ENCODE measurements around the gene PHACTR3. TPM values are rescaled to one million over a fixed set of nuclear protein-coding genes. Genes with fewer than 3 reads are reported as not detected.

PHACTR3 gene
- total RNA-seq, 2 donors from 2014 or later = 6.4 to 6.9 TPM

DNA sequence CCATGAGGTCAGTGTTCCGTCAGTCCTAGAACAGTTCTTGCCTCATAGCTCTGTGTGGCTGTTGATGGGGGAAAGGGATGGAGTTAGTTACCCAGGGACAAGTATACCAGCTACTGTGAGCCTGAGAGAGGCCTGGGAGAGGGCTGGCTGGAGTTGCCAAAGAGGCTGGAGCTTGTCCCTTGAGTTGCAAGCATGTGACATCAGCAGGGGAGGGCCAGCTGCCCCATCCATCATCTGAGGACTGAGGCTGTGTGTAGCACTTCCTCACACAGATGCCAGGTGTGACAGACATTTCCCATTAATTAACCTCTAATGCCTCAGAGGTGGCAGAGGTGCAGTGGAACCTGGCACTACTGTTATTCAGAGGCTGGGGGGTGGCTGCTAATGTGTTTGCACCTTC lies 131.6 kb downstream of the PHACTR3 start:
- DNase-seq (no peak), ATAC-seq (peak; percentile 24 to 34)
- intact Hi-C loops (cut with DNase I) = no loop called here

DNA sequence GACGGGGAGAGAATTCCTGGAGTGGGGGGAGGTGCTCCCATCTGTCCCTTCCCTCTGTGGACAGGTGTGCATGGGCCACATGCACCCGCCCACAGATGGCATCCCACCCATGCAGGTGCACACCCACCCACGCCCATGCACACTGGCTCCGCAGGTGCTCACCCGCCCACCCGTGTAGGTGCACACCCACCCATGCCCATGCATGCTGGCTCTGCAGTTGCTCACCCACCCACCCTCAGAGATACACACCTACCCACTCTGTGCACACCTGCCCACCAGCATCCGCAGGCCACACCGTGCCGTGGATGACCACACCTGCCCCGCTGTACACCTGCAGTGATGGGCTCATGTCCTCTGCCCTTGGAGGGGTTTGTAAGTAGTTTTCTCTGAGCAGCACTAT lies 132.0 kb downstream of the PHACTR3 start:
- DNase-seq (no peak), ATAC-seq (no peak)
- intact Hi-C loops (cut with DNase I) = no loop called here

DNA sequence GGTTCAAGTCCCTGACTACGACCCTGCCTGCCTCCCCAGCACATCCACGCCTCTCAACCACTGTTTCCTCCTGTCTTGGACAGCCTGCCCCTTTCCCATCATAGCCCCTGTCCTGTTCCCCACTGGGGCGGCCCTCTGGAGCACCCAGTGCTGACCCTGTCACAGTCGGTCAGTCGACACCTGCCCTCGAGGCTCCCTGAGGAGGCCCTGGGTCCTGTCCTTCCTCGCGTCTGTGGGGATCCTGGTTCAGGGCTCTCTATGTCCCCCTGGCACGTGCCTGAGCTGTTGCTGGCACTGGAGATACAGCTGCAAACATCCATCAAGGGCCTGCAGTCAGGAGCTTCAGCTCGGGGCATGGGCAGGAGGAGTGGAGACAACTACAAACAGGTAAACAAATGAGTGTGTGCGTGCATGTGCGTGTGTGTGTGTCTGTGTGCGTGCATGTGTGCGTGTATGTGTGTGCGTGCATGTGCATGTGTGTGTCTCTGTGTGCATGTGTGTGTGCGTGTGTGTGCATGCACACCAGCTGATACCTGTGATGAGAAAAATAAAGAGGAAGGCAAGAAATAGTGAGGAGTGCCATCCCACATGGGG lies 132.8 kb downstream of the PHACTR3 start:
- no peak for ATAC-seq
- intact Hi-C loops (cut with DNase I) = no loop called here
- DNase-seq = no peak

DNA sequence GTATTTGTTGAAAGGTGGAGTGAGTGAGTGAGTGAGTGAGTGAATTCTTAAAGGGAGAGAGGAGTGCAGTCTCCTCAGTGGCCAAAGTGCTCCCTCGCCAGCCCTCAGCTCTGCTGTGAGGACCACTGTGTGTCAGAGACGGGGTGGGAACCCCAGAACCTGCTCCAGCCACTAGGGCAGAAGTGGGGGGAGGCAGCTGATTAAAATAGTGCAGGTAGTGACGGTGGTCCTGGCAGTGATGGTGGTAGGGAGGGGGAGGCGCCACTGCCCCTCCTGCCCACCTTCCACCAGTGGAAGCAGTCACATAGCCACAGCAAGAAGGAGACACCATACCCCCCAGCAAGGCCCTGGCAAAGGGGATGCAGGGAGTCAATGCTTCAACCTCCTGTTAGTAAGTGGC lies 133.5 kb downstream of the PHACTR3 start:
- intact Hi-C loops (cut with DNase I) = no loop called here
- DNase-seq = no peak
- no peak for ATAC-seq

DNA sequence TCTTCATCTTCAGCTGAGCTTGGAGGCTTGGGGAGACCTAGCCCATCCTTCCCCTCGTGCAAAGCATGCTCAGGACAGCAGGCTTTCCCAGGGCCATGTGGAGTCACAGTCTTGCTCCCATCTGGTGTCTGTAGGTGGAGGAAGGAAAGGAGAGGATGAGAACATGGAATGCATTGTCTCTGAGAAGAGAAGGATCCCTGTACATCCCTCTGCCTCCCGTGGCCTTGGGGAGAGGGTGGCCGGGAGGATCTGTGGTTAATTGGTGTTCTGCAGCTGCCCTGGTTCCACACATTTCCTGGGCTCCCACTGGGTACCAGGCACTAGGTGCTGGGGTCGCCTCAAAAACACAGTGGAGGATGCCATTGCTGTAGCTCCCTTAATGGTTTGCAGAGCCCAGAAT lies 134.5 kb downstream of the PHACTR3 start:
- no peak for ATAC-seq
- DNase-seq = no peak
- intact Hi-C loops (cut with DNase I) = no loop called here

DNA sequence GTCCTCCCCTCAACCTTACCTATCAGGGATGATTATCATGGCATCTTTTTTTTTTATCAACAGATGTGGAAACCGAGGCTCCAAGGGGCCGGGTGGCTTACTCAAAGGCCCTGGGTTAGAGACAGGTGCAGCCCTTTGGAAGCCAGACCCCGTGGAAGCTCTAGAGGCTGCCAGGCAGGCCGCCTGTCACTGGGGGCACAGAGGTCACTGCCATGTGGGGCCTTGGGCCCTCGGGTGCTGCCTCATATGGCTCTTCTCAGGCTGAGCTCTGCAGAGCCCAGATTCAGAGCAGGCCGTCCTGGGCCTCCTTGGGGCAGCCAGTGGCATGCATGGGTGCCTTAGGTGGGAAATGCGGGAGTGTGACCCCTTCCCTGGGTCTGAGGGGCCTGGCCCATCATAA lies 136.3 kb downstream of the PHACTR3 start:
- intact Hi-C loops (cut with DNase I) = no loop called here
- DNase-seq (no peak), ATAC-seq (no peak)

DNA sequence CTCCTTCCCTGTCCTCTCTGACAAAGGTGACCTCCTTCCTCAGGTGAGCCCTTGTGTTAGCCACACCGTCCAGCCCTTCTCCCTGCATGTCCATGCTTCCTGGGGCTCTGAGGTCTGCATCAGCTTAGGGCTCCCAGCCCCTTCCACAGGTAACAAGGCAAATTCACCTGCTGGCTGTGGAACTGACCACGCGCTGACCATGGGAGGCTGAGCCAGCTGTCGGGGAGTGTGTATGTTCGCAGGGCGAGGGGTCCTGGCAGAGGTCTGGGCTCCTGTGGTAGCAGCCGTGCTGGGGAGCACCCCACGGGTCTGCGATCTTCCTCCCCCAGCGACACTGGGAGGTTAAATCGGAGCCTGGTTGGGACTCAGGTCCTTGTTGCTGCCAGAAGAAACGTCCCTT lies 136.7 kb downstream of the PHACTR3 start:
- DNase-seq (no peak), ATAC-seq (no peak)
- intact Hi-C loops (cut with DNase I) = no loop called here

DNA sequence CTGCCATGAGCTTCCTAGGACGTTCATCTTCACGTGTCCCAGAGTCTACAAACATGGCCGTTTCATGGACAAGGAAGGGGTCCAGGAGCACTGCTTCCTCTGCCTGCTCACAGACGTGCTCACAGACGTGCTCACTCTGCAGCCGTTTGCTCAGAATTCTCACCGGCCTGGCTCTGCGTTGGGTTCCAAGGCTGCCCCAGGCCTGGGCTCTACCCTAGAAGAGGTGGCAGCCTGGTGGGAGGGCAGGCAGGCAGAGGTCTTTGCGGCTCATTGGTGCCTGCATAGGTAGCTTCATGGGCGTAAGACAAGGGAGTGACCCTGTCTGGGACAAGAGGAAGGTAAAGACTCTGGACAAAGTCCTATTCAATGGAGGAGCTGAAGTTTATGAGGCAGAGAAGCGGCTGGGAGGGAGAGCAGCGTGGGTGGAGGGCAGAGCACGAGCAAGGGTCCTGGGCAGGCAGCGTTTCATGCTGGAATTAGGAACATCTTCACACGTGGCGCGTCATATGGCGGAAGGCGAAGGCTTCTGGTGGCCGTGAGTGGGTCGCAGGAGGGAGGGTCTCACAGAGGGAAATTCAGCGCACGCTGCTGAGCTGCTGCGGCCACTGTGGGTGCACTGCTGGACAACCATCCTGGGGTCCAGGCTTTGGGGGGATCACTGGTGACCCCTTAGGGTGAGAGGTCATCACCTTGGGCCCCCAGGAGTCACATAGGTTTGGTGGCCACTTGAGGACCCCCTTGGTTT lies 138.2 kb downstream of the PHACTR3 start:
- DNase-seq (no peak), ATAC-seq (no peak)
- intact Hi-C loops (cut with DNase I) = no loop called here

DNA sequence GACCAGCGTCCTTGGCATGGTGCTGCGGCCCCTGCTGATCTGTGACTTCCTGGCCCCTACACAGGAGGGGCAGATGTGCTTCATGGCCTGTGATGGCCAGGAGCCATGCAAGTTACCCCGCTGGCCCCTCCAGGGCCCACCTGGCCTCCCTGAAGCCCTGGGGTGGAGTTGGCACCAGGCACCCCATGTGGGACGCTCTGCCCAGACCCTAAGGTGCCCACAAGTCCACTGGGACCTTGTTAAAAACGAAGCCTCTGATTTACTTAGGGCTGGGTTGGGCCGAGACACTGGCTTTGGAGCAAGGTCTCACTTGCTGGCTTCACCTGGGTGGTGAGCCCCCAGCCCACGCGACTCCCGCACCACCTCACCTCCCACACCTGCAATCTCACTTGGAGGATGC lies 139.0 kb downstream of the PHACTR3 start:
- DNase-seq (no peak), ATAC-seq (no peak)
- intact Hi-C loops (cut with DNase I) = no loop called here

DNA sequence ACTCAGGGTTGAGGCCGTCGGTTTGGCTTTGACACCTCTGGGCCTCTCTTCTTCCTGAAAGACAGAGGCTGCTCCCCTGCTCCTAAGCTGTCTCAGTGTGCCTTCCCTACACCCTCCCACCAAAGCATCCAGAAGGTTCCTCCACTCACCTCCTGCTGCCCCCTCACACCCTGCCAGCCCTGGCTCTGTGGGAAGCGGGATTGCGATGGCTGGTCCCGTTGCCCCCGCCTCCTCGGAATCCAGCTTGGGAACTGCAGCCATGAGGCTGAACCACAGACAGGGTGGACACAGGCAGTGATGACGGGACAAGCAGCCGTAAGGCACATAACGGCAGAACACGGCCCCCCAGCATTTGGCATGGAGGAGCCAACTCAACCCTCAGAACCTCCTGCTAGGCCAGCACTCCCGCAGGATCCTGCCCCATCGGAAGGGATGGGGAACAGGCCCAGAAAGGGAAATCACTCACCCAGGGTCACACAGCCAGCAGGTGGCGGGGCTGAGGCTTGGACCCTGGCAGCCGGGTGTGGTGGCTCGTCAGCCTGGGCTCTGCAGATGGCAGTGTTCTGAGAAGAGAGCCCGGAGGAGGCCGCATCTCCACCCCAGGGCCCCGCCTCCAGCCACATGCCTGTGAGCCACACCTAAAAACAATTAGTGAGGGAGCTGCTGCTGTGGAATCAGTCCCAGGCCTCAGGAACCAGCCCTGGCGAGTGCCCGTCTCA lies 139.6 kb downstream of the PHACTR3 start:
- intact Hi-C loops (cut with DNase I) = no loop called here
- DNase-seq (no peak), ATAC-seq (no peak)

DNA sequence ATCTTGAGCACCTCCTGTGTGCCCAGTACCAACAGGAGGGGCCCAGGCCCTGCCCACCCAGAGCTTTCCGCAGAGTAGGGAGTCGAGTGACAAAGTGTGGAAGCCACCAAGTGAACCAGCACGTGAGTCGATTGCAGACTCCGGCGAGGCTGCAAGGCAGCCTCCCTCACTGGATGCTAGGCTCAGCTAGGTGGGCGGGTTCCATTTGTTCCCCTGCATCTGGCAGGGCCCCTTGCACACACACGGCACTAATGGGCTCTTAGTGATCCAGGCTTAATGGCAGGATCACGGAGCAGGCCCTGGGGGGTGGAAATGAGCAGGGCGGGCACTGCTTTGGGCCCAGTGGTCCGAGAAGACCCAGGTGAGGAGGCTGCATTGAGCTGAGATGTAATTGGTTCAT lies 140.4 kb downstream of the PHACTR3 start:
- DNase-seq = no peak
- no peak for ATAC-seq
- intact Hi-C loops (cut with DNase I) = loop anchor here in 1 of 2 donors (5.0 kb wide), 1 partner anchor 147 kb away; no protein-coding TSS in a partner anchor

DNA sequence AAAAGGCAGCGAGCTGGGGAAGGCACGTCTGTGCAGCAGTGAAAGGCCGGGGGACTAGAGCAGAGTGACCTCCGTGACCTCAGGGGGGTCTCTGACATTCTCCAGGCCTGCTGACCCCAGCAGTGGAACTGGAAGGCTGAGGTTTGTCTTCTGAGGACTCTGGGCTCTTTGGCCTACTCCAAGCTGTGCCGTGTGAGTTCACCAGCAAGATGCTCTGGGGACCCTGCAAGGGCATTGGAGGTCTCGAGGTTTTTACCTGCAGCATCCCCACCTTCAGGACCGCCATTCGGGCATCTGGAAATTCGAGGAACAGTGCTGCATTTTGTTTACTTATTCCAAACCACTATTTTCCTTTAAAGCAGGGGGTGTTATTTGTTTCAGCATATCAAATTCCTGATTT lies 140.9 kb downstream of the PHACTR3 start:
- no peak for ATAC-seq
- DNase-seq = no peak
- intact Hi-C loops (cut with DNase I) = loop anchor here in 1 of 2 donors (5.0 kb wide), 1 partner anchor 148 kb away; no protein-coding TSS in a partner anchor

DNA sequence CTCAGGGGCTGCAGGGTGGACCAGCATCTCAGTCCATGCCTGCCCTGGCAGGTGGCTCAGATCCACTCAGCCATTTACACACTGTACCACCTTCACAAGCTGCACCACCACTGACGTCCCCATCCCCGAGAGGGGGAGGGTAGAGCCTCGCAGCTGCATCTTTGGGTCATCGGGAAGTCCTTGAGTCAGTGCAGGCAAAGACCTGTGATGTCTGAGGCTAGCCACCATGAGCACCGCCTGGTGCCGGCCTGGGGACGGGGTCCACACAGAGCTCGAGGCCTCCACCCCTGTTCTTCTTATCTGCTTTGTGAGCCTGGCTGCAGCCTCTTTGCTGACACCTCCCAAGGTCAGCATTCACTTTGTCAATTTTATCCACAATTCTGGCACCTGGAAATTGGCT lies 141.4 kb downstream of the PHACTR3 start:
- no peak for DNase-seq
- ATAC-seq = no peak
- intact Hi-C loops (cut with DNase I) = loop anchor here in 1 of 2 donors (5.0 kb wide), 1 partner anchor 148 kb away; no protein-coding TSS in a partner anchor

DNA sequence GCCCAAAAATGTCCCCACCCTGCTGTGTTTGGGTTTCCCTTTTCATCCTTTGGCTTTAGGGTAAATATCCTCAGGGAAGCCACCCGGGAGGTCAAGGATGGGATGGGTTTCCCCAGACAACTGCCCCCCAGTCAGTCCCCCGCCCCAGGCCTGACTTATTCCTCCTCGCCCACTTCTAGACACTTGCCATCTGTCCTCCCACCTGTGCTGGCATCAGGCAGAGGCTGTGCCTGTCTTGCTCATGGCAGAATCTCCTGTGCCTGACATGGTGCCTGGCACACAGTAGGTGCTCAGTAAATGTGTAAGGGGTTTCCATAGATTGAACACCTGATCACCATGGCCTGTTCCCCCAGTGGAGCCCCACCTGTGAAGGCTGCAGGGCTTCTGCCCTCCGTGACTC lies 141.8 kb downstream of the PHACTR3 start:
- intact Hi-C loops (cut with DNase I) = loop anchor here in 1 of 2 donors (5.0 kb wide), 1 partner anchor 149 kb away; no protein-coding TSS in a partner anchor
- ATAC-seq (no peak), DNase-seq (no peak)

DNA sequence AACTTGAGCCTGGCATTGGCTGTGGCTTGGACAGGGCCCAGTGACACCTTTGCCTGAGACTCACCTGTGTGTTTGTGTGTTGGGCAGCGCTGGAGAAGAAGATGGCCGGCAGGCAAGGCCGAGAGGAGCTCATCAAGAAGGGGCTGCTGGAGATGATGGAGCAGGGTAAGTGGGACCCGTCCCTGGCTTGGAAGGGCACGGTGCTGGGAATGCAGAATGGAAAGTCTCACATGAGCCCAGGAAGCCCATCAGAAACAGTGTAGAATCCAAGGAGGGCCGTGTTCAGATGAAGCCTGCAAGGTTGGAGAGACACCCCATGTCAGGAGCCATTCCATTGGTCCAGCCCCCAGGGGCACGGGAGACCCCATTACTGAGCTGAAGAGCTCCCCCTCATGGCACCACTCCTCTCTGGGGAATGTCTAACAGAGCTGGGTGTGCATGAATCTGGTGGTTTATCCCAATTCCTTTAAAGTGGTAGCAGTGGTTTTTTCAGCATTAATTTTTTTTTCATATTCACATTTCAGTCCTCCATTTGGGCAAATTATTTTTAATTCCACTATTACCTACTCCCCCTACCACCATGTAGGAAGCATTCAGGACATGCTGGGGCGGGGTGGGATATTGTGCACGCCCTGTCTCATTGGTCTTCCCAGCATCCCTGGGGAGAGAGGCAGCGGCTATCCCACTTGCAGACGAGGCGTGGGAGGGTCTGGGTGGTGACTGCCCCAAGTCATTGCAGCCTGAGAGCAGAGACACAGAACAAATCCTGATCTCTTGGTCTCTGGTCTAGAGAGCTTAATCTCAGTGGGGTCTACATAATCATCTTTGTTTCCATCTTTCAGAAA lies 143.6 kb downstream of the PHACTR3 start:
- ATAC-seq (no peak), DNase-seq (no peak)
- intact Hi-C loops (cut with DNase I) = loop anchor here in 1 of 2 donors (5.0 kb wide), 1 partner anchor 151 kb away; no protein-coding TSS in a partner anchor

DNA sequence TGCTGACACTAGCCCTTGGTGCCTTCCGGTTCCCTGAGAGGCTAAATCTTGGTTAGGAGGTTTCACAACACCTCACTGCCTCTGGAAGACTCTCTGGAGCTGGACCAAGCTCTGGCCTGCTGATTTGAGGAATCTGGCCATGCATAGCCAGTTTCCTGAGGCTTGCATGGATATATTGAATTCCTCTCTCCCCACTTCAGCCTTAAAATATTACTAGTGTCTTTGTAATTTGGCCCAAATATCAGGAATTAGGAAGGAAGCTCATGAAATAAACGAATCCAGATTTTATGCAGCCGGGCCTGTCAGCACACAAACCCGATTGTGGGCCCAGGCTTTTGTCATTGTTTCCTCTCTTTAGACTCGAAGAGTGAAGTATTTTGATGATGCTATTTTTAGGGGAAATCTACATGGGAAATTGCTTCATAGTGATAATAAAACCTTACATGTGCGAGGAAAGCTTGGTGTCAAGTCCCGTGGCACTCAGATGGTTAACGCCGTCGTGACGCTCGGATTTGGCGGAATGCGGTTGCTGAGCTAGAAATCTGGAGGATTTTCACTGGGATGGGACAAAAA lies 144.4 kb downstream of the PHACTR3 start:
- ATAC-seq (peak in 1 of 2 donors; percentile 6), DNase-seq (no peak)
- intact Hi-C loops (cut with DNase I) = loop anchor here in 1 of 2 donors (5.0 kb wide), 1 partner anchor 151 kb away; no protein-coding TSS in a partner anchor

DNA sequence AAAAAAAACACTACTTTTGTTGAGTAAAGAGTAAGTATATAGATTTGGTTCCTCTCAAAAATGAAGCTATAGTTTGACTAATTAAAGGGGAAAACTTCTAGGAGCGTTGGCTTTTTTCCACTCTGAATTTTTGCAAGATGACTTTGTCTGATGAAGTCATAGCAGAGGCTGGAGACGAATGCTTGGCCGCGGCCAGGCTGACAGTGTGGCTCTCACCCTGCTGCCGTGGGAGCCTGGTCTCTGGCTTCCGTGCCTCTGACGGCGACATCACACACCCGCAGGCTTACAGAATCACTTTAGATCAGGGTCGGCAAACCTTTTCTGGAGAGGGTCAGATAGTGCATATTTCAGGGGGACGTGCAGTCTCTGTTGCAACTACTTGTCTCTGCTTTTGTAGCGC lies 145.0 kb downstream of the PHACTR3 start:
- intact Hi-C loops (cut with DNase I) = loop anchor here in 1 of 2 donors (5.0 kb wide), 1 partner anchor 152 kb away; no protein-coding TSS in a partner anchor
- ATAC-seq (peak in 1 of 2 donors; percentile 44), DNase-seq (no peak)

DNA sequence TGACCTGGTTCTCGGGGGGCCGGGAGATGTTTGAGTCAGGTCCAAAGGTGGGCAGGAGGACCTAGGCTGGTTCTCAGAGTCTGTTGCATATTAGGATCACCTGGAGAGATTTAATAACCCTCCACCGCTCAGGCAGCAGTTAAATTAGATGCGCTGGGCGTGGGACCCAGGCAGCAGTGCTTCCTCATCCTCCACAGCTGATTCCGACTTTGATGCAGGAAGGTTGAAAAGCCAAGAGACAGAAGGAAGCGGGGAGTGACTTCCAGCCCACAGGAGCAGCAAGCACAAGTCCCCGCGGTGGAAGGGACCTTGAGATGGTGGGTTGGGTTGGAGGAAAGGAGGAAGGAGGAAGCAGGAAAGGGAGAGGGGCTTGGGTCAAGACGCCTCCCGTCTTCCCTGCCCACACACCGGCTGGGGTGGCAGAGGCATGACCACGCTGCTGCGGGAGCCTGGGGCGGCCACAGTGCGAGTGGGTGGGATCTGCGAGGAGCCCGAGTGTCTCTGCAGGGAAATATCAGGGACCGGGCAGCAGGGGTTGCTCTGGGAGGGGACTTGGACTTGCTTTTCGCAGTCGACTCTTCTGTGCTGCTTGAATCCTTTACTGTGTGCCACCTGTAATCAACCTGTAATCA lies 146.0 kb downstream of the PHACTR3 start:
- intact Hi-C loops (cut with DNase I) = loop anchor here in 1 of 2 donors (2.0 kb wide), 2 partner anchors 152 to 180 kb away; no protein-coding TSS in a partner anchor
- DNase-seq (no peak), ATAC-seq (no peak)

Measured in left cardiac atrium (tissue), 4 donors.